ENCODE data around the gene MCTP1. TPM values are rescaled to one million over a fixed set of nuclear protein-coding genes. Genes with fewer than 3 reads are reported as not detected.

MCTP1 gene
- total RNA-seq, 1 experiment from 2014 or later, result 2.5 TPM

DNA sequence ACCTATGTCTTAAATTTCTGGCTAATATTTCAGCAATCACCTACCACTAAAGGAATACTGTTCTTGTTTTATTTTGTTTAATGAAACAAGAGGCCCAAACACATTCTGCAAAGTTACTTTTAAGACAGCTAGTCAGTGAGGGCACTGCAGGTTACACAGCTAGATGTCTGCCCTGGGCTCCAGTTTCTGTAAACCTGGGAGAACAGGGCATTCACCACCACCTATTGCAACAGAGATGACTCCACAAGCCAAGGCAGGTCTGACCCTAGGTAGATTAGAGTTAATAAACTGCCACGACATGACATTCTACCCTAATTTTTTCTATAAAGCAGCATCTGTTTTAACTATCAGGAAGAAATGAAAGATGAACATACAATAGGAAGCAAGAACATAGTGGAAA is 575.6 kb downstream of the MCTP1 start:
- no peaks in the 10 kb centered on the region for H3K27me3 ChIP-seq (ENCODE audit: insufficient read depth, low read length)
- no peak overlapping the region for H3K4me2 ChIP-seq (ENCODE audit: insufficient read depth, insufficient read length, low read length)
- no peak overlapping the region for H4K91ac ChIP-seq (ENCODE audit: insufficient read length, low read depth, low read length)
- no peaks in the 10 kb centered on the region for H3K23me2 ChIP-seq (ENCODE audit: insufficient read length, low read depth, low read length, poor library complexity, severe bottlenecking)
- H2AK5ac ChIP-seq (ENCODE audit: insufficient read length, low read length), result no peak overlapping the region
- no peak overlapping the region for H3K9ac ChIP-seq (ENCODE audit: extremely low read depth, insufficient read length, low read length)
- no peak overlapping the region for H4K5ac ChIP-seq (ENCODE audit: insufficient read length, low read depth, low read length)
- H3K18ac ChIP-seq (ENCODE audit: insufficient read length, low read depth, low read length), result no peak overlapping the region
- no peak overlapping the region for H3K4me3 Mint-ChIP-seq
- no peak overlapping the region for H3K4ac ChIP-seq (ENCODE audit: low read depth, low read length)
- H2BK15ac ChIP-seq (ENCODE audit: low read depth, low read length), result no peak overlapping the region
- H2BK12ac ChIP-seq (ENCODE audit: insufficient read length, low read depth, low read length), result no peak overlapping the region
- H3K56ac ChIP-seq (ENCODE audit: insufficient read length, low read depth, low read length), result no peak overlapping the region
- no peaks in the 10 kb centered on the region for H3K9me3 Mint-ChIP-seq
- no peaks in the 10 kb centered on the region for H3K4me1 ChIP-seq (ENCODE audit: insufficient read depth, low read length)
- no CpG with 5 or more reads among the region's 1 CpG for WGBS (ENCODE audit: extremely low coverage, insufficient read length, low lambda C conversion rate)
- no peak overlapping the region for H2BK120ac ChIP-seq (ENCODE audit: low read depth, low read length, poor library complexity, severe bottlenecking)
- no peak overlapping the region for H2AFZ ChIP-seq (ENCODE audit: low read length)
- TF ChIP-seq, protein P1, sequence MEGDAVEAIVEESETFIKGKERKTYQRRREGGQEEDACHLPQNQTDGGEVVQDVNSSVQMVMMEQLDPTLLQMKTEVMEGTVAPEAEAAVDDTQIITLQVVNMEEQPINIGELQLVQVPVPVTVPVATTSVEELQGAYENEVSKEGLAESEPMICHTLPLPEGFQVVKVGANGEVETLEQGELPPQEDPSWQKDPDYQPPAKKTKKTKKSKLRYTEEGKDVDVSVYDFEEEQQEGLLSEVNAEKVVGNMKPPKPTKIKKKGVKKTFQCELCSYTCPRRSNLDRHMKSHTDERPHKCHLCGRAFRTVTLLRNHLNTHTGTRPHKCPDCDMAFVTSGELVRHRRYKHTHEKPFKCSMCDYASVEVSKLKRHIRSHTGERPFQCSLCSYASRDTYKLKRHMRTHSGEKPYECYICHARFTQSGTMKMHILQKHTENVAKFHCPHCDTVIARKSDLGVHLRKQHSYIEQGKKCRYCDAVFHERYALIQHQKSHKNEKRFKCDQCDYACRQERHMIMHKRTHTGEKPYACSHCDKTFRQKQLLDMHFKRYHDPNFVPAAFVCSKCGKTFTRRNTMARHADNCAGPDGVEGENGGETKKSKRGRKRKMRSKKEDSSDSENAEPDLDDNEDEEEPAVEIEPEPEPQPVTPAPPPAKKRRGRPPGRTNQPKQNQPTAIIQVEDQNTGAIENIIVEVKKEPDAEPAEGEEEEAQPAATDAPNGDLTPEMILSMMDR (conservative IDR thresholded peaks at IDR 0.05), result no peak
- DNase-seq, result no peak
- no peak overlapping the region for H3K23ac ChIP-seq (ENCODE audit: insufficient read length, low read depth, low read length)
- no peak overlapping the region for H3K14ac ChIP-seq (ENCODE audit: insufficient read depth, low read length)
- no peaks in the 10 kb centered on the region for H3K27me3 Mint-ChIP-seq (ENCODE audit: low read depth)
- no peaks in the 10 kb centered on the region for H4K20me1 ChIP-seq (ENCODE audit: control insufficient read depth, insufficient read depth, insufficient read length)
- peaks cover 0 to 10% (median 8%) of the 10 kb centered on the region in 3 experiments; a peak in 5 of 7 replicates for H3K36me3 Mint-ChIP-seq (ENCODE audit: insufficient read depth in 1 of 3, low read depth in 3 of 3)
- H3K79me2 ChIP-seq (ENCODE audit: insufficient read depth, low read length), result no peaks in the 10 kb centered on the region
- no peak overlapping the region for H4K8ac ChIP-seq (replicated peaks; ENCODE audit: insufficient read length, low read depth, low read length)
- H2BK5ac ChIP-seq (ENCODE audit: insufficient read length, low read length), result no peak overlapping the region
- no peaks in the 10 kb centered on the region for H3K9me3 ChIP-seq (ENCODE audit: control insufficient read depth, low read depth, low read length)
- no peak overlapping the region for H3K27ac Mint-ChIP-seq
- H2BK20ac ChIP-seq (ENCODE audit: low read depth, low read length, poor library complexity, severe bottlenecking), result no peak overlapping the region
- H3K4me1 Mint-ChIP-seq, result peaks cover 5 to 21% of the 10 kb centered on the region in 2 experiments; a peak in 3 of 4 replicates
- H3K27ac ChIP-seq (ENCODE audit: insufficient read length, low read depth, low read length), result no peak overlapping the region
- H3T11ph ChIP-seq (ENCODE audit: low read length), result no peak overlapping the region
- no peaks in the 10 kb centered on the region for H3K79me1 ChIP-seq (ENCODE audit: insufficient read depth, low read depth, low read length, poor library complexity, severe bottlenecking)

Measured in H9 (cell line).